Measurements from ENCODE around the gene MOXD1. TPM values are rescaled to one million over a fixed set of nuclear protein-coding genes. Genes with fewer than 3 reads are reported as not detected.

Gene MOXD1
- total RNA-seq, 2 experiments from 2014 or later = 0.74 TPM; not detected in 1

DNA sequence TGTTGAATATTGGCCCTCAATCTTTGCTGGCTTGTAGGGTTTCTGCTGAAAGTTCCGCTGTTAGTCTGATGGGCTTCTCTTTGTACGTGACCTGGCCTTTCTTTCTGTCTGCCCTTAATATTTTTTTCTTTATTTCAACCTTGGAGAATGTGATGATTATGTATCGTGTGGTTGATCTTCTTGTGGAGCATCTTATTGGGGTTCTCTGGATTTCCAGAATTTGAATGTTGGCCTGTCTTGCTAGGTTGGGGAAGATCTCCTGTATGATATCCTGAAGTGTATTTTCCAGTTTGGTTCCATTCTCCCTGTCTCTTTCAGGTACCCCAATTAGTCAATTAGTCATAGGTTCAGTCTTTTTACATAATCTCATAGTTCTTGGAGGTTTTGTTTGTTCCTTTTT, 22.6 kb upstream of the MOXD1 start:
- Histone ChIP-seq H3K4me3 (ENCODE audit: low read depth, low read length, poor library complexity, severe bottlenecking) (no peak overlapping the region), H4K20me1 (ENCODE audit: insufficient read depth, low read length) (no peaks in the 10 kb centered on the region), H3K36me3 (ENCODE audit: insufficient read depth, low read length) (no peaks in the 10 kb centered on the region), H3K79me2 (ENCODE audit: insufficient read depth, low read depth, low read length) (no peaks in the 10 kb centered on the region), H2AFZ (ENCODE audit: low read length) (no peak overlapping the region), H3K4me1 (ENCODE audit: insufficient read depth, low read length, poor library complexity, severe bottlenecking) (no peaks in the 10 kb centered on the region), H3K27ac (ENCODE audit: low read depth, low read length, poor library complexity, severe bottlenecking) (no peak overlapping the region), H3K9me3 (ENCODE audit: low read length) (peaks cover 6% of the 10 kb centered on the region), H3K9me2 (ENCODE audit: insufficient read depth, low read length) (no peaks in the 10 kb centered on the region), H3K4me2 (ENCODE audit: low read length) (no peak overlapping the region)
- CTCF ChIA-PET (ENCODE audit: unreplicated experiment) = no interaction called here
- TF ChIP-seq EZH2phosphoT487 (IDR thresholded peaks at IDR 0.05; ENCODE audit: borderline replicate concordance, low read depth, low read length) = no peak
- TF ChIP-seq, protein P1, sequence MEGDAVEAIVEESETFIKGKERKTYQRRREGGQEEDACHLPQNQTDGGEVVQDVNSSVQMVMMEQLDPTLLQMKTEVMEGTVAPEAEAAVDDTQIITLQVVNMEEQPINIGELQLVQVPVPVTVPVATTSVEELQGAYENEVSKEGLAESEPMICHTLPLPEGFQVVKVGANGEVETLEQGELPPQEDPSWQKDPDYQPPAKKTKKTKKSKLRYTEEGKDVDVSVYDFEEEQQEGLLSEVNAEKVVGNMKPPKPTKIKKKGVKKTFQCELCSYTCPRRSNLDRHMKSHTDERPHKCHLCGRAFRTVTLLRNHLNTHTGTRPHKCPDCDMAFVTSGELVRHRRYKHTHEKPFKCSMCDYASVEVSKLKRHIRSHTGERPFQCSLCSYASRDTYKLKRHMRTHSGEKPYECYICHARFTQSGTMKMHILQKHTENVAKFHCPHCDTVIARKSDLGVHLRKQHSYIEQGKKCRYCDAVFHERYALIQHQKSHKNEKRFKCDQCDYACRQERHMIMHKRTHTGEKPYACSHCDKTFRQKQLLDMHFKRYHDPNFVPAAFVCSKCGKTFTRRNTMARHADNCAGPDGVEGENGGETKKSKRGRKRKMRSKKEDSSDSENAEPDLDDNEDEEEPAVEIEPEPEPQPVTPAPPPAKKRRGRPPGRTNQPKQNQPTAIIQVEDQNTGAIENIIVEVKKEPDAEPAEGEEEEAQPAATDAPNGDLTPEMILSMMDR (conservative IDR thresholded peaks at IDR 0.05; ENCODE audit: low read length) = no peak
- no TSS peak for BruUV-seq (replicated peaks)
- DNase-seq (ENCODE audit: low spot score) = no peak
- POLR2A ChIA-PET = no interaction called here
- intact Hi-C loops (cut with micrococcal nuclease; ENCODE audit: unreplicated experiment) = no loop called here

GRCh38 chr6:132418235-132418965, 17.1 kb upstream of the MOXD1 start:
- no peak for TF ChIP-seq EZH2phosphoT487 (IDR thresholded peaks at IDR 0.05; ENCODE audit: borderline replicate concordance, low read depth, low read length)
- TF ChIP-seq, protein P1 (conservative IDR thresholded peaks at IDR 0.05; ENCODE audit: low read length) = no peak
- no peak for DNase-seq (ENCODE audit: low spot score)
- no peak overlapping the region for H3K27ac ChIP-seq (ENCODE audit: low read depth, low read length, poor library complexity, severe bottlenecking)
- no TSS peak for BruUV-seq (replicated peaks)
- H3K9me2 ChIP-seq (ENCODE audit: insufficient read depth, low read length) = no peaks in the 10 kb centered on the region
- H3K4me1 ChIP-seq (ENCODE audit: insufficient read depth, low read length, poor library complexity, severe bottlenecking) = no peaks in the 10 kb centered on the region
- H3K4me2 ChIP-seq (ENCODE audit: low read length) = no peak overlapping the region
- H2AFZ ChIP-seq (ENCODE audit: low read length) = no peak overlapping the region
- no peaks in the 10 kb centered on the region for H4K20me1 ChIP-seq (ENCODE audit: insufficient read depth, low read length)
- H3K36me3 ChIP-seq (ENCODE audit: insufficient read depth, low read length) = no peaks in the 10 kb centered on the region; the same call in 1 of the 2 replicates
- no peaks in the 10 kb centered on the region for H3K79me2 ChIP-seq (ENCODE audit: insufficient read depth, low read depth, low read length)
- CTCF ChIA-PET (ENCODE audit: unreplicated experiment) = interaction anchor here (0.5 kb wide), 1 partner anchor 284 kb away, joined by 3 read pairs; no protein-coding TSS in a partner anchor
- intact Hi-C loops (cut with micrococcal nuclease; ENCODE audit: unreplicated experiment) = no loop called here
- peaks cover 19% of the 10 kb centered on the region for H3K9me3 ChIP-seq (ENCODE audit: low read length)
- no peak overlapping the region for H3K4me3 ChIP-seq (ENCODE audit: low read depth, low read length, poor library complexity, severe bottlenecking)
- POLR2A ChIA-PET = interaction anchor here (0.7 kb wide), 1 partner anchor 72 kb away, joined by 3 read pairs; no protein-coding TSS in a partner anchor

GRCh38 chr6:132414761-132415160, 13.5 kb upstream of the MOXD1 start:
- Histone ChIP-seq H3K27ac (ENCODE audit: low read depth, low read length, poor library complexity, severe bottlenecking) (no peak overlapping the region), H3K4me1 (ENCODE audit: insufficient read depth, low read length, poor library complexity, severe bottlenecking) (no peaks in the 10 kb centered on the region), H3K79me2 (ENCODE audit: insufficient read depth, low read depth, low read length) (no peaks in the 10 kb centered on the region), H3K4me3 (ENCODE audit: low read depth, low read length, poor library complexity, severe bottlenecking) (no peak overlapping the region), H3K9me2 (ENCODE audit: insufficient read depth, low read length) (no peaks in the 10 kb centered on the region), H2AFZ (ENCODE audit: low read length) (no peak overlapping the region), H3K9me3 (ENCODE audit: low read length) (peaks cover 13% of the 10 kb centered on the region), H4K20me1 (ENCODE audit: insufficient read depth, low read length) (no peaks in the 10 kb centered on the region), H3K4me2 (ENCODE audit: low read length) (no peak overlapping the region), H3K36me3 (ENCODE audit: insufficient read depth, low read length) (no peaks in the 10 kb centered on the region; the same call in 1 of the 2 replicates)
- CTCF ChIA-PET (ENCODE audit: unreplicated experiment) = no interaction called here
- POLR2A ChIA-PET = no interaction called here
- DNase-seq (ENCODE audit: low spot score) = no peak
- TF ChIP-seq EZH2phosphoT487 (IDR thresholded peaks at IDR 0.05; ENCODE audit: borderline replicate concordance, low read depth, low read length) = no peak
- TF ChIP-seq, protein P1 (conservative IDR thresholded peaks at IDR 0.05; ENCODE audit: low read length) = no peak
- no TSS peak for BruUV-seq (replicated peaks)
- intact Hi-C loops (cut with micrococcal nuclease; ENCODE audit: unreplicated experiment) = no loop called here
